GM12891 (cell line): ENCODE results near the gene MCTP1.
A peak's percentile ranks its signal among the peaks of the same experiment; 100 is the strongest.

Experiments
- DNase-seq: peaks from one replicate; pipeline ENCODE4 v3.0.0; 2011; ENCODE audit warnings: low spot score; ENCODE audit not compliant: insufficient read length
- FAIRE-seq: peaks from 2 replicates; lab custom pipeline; 2011; peaks lifted over from hg19 to GRCh38; lab: Jason Lieb, UNC
- PAX5 ChIP-seq: IDR thresholded peaks from 2 replicates; pipeline ENCODE4 v1.6.1; 2011; ENCODE audit warnings: low read length, moderate library complexity, mild to moderate bottlenecking; ENCODE audit not compliant: insufficient read depth, severe bottlenecking
- POLR2A ChIP-seq: IDR thresholded peaks from 2 replicates; pipeline ENCODE4 v1.6.1; 2011; ENCODE audit warnings: low read depth, low read length, control low read depth
- POLR2AphosphoS5 ChIP-seq: IDR thresholded peaks from 2 replicates; pipeline ENCODE4 v1.6.1; 2011; ENCODE audit warnings: low read depth, low read length, control low read depth
- POU2F2 ChIP-seq: IDR thresholded peaks from 2 replicates; pipeline ENCODE4 v1.6.1; 2011; ENCODE audit warnings: low read depth, mild to moderate bottlenecking, control low read depth, low read length, moderate library complexity
- SPI1 ChIP-seq: IDR thresholded peaks from 2 replicates; pipeline ENCODE4 v1.6.1; 2011; ENCODE audit warnings: low read depth, low read length, control low read depth
- TAF1 ChIP-seq: IDR thresholded peaks from 2 replicates; pipeline ENCODE4 v1.6.1; 2011; ENCODE audit warnings: low read depth, low read length, control low read depth

MCTP1 gene

DNA sequence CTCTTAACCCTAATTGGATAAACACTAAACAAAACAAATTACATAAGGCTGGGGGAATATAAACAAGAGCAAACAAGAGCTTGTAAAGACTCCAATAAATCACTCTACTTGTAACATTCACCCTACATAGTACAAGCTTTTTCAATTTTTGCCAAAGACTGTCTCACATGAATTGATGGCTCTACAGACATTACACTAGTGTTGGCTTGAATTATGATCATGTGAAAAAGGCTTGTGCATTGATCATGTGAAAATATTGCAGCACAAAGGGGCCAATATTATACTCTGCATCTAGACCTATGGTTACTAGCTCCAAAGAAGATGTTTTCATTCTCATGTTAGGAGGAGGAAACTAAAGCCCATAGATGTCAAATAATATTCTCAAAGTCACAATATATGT, 212.6 kb downstream of the MCTP1 start:
- TF ChIP-seq POLR2A (no peak), SPI1 (no peak), PAX5 (no peak), POLR2AphosphoS5 (no peak), POU2F2 (no peak), TAF1 (no peak)
- DNase-seq (no peak), FAIRE-seq (no peak)

DNA sequence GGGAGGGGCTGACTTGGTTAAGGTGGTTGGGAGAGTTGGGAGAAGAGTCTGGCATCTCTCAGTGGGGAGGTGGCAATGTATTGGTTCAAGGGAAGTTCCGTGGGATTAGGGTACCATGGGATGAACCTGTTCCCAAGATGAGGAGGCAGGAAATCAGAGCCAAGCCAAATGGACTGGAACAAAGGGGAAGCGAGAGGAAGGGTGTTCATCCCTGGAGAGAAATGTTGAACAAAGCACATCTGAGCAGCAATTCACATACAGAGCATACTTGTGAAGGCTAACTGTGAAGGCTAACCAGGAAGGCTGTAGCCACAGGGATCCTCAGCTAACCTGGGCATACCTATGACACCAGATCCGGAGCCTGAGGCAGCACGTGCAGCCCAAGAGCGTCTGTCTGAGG, 214.0 kb downstream of the MCTP1 start:
- TF ChIP-seq PAX5 = no peak
- TF ChIP-seq SPI1 = peak; percentile 75
- no peak for TF ChIP-seq TAF1
- peak; percentile 84 for FAIRE-seq

DNA sequence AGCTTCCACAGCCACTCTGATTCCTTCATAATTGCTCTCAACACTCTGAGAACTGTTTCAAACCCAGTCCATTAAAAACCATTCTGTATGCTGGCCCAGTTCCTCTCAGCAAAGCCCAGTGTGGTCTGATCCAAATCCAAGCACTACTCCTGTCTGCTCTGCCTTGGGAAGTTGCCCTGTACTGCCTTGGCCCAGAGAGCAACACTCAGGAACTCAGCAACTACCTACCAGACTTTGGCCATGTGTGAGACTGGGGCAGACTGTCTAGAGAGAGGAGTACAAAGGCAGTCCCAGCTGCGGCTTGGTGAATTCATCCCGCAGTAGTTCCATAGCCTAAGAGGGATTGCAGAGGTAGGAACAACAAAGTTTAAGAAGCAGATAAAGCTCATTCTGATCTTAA, 214.4 kb downstream of the MCTP1 start:
- TF ChIP-seq POU2F2 (no peak), SPI1 (no peak), POLR2A (no peak), PAX5 (no peak), TAF1 (no peak), POLR2AphosphoS5 (no peak)
- DNase-seq = no peak
- FAIRE-seq = no peak

More for the DNA sequence above, 214.0 kb downstream of the MCTP1 start:
- no peak for DNase-seq

DNA sequence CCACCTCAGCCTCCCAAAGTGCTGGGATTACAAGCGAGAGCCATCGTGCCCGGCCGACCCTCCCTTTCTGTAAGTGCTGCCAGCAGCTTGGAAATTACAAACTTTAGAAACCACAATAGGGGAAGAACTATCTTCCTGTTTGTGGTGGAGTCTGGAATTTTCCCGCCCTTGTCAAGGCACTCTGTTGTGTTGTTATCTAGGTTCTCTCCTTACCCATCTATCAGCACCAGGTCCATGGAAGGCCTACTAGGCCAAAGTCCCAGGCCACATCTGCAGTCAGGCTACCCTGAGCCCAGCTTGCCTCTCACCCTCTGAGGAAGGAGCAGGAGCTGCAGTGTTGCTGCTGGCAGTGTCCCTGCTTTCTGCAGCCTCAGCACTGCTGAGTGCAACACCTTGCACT, 214.9 kb downstream of the MCTP1 start:
- DNase-seq (no peak), FAIRE-seq (peak; percentile 87)
- TF ChIP-seq POU2F2 = no peak
- TF ChIP-seq SPI1 = no peak
- TF ChIP-seq POLR2A = no peak
- no peak for TF ChIP-seq TAF1
- TF ChIP-seq POLR2AphosphoS5 = no peak
- TF ChIP-seq PAX5 = no peak

- DNase-seq = no peak
- peak; percentile 89 for FAIRE-seq
- TF ChIP-seq POU2F2 (no peak), POLR2AphosphoS5 (no peak), PAX5 (no peak), TAF1 (no peak), SPI1 (no peak), POLR2A (no peak)
Observed at GRCh38 chr5:95069021-95069420, 215.9 kb downstream of the MCTP1 start.

GRCh38 chr5:95068289-95068910, 216.5 kb downstream of the MCTP1 start:
- peak; percentile 77 for FAIRE-seq

GRCh38 chr5:95066048-95066447, 218.8 kb downstream of the MCTP1 start:
- DNase-seq = no peak
- FAIRE-seq = peak; percentile 72
- TF ChIP-seq POLR2A (no peak), POU2F2 (no peak), POLR2AphosphoS5 (no peak), TAF1 (no peak), PAX5 (no peak), SPI1 (no peak)

More at GRCh38 chr5:95068289-95068910, 216.5 kb downstream of the MCTP1 start:
- TF ChIP-seq SPI1 (0 out of 2 replicates have a peak, but pooled peaks have one; percentile 0), TAF1 (no peak)
- DNase-seq = no peak

- FAIRE-seq (no peak), DNase-seq (no peak)
- TF ChIP-seq POLR2AphosphoS5 (no peak), PAX5 (no peak), POU2F2 (no peak), TAF1 (no peak)
Observed at GRCh38 chr5:95063492-95063891, 221.4 kb downstream of the MCTP1 start.

DNA sequence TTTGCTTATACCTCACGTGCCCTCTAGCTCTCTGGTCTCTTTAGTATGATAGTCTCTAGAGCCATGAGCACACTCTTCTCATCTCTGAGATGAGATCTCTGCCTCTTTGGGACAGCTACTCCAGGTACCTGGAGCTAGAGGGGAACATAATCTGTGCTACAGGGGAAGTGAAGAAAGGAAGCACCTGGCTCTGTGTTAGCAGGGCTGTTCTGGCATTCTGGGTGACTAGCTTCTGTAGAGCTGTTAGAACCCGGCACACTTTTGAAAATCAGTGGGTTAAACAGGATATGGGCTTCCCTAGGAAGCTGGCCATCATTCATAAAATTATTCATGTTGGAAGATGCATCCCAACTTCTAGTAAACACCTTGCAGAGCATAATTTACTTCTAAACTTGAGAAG, 224.8 kb downstream of the MCTP1 start:
- FAIRE-seq = no peak
- TF ChIP-seq TAF1 (no peak), SPI1 (peak; percentile 31; the same call in 1 of the 2 replicates), POLR2AphosphoS5 (no peak)
- no peak for DNase-seq

DNA sequence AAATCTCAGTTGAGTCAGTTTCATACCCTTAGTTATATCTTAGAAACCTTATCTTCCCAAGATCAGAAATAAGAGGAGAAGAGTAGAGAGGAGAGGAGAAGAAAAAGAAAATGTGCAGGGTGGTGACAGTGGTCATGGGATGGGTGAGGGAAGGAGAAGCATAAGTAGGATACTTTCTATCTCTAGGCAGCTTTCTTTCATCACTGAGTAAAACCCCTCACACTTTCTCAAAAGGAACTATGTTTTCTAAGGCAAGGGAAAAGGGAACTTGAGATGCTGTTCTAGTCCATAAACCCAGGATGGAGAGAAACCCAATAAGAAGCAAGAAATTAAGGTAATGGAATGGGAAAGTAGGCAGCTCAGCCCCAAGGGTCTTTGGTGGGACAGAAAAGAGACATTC, 225.3 kb downstream of the MCTP1 start:
- no peak for DNase-seq
- FAIRE-seq = no peak
- TF ChIP-seq TAF1 (no peak), PAX5 (no peak), POU2F2 (no peak), POLR2AphosphoS5 (no peak), POLR2A (no peak), SPI1 (no peak)

- DNase-seq = no peak
- FAIRE-seq = no peak
Observed at GRCh38 chr5:95057615-95058014, 227.3 kb downstream of the MCTP1 start.

More at GRCh38 chr5:95057615-95058014, 227.3 kb downstream of the MCTP1 start:
- TF ChIP-seq POLR2A (no peak), PAX5 (no peak), POLR2AphosphoS5 (no peak), TAF1 (no peak), POU2F2 (no peak), SPI1 (no peak)
